HG03097 (cell line): ENCODE data around the gene FLACC1.
A peak's percentile ranks its signal among the peaks of the same experiment; 100 is the strongest.
"Not testable (repeated sequence)": the region's sequence is repeated elsewhere in the genome, so short reads cannot be mapped to it uniquely, and the experiment has no call there.

ENCODE experiments used
- ATAC-seq: cut with Tn5 transposase; IDR thresholded peaks from one replicate; pipeline ENCODE4 v1.9.1; 2021; ENCODE audit not compliant: unreplicated experiment, low FRiP score

The FLACC1 gene

DNA sequence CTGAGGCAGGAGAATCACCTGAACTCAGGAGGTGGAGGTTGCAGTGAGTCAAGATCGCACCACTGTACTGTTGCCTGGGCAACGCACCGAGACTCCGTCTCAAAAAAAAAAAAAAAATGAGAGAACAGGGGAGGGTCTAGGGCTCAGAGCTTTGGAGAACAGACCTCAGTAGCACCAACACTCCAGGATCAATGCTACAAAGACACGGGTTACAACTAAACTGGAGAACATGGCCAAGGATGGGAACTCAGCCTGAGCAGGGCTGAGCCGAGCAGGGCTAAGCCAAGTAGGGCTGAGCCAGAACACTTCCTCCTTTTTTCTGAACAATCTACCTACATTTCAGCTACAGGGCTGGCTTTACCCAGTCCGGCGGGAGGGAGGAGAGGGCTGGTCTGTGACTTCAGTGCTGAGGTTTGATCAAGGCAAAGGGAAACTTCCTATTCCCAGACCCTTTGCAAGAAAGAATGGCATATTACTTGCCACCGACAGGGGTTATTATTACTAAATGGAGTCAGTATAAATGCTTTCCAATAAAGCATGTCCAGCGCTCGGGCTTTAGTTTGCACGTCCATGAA lies 99.7 kb downstream of the FLACC1 start:
- peak; percentile 42 for ATAC-seq

DNA sequence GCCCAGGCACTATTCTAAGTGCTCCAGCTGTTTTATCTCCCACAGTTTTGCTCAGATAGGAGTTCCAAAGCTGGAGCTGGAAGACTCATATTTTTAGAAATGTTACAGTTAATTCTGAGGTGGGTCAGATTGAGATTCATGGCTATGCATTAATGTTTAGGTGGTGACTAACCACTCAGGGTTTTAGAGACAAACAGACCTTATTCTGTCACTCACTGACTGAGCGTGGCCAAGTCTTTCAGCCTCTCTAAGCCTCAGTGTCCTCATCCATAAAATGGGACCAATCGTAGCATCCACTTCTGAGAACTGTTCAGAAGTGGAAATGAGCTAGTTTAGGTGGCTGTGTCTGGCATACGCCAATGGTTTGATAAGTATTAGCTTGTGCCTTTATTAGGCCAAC lies 101.1 kb downstream of the FLACC1 start:
- ATAC-seq, result no peak

DNA sequence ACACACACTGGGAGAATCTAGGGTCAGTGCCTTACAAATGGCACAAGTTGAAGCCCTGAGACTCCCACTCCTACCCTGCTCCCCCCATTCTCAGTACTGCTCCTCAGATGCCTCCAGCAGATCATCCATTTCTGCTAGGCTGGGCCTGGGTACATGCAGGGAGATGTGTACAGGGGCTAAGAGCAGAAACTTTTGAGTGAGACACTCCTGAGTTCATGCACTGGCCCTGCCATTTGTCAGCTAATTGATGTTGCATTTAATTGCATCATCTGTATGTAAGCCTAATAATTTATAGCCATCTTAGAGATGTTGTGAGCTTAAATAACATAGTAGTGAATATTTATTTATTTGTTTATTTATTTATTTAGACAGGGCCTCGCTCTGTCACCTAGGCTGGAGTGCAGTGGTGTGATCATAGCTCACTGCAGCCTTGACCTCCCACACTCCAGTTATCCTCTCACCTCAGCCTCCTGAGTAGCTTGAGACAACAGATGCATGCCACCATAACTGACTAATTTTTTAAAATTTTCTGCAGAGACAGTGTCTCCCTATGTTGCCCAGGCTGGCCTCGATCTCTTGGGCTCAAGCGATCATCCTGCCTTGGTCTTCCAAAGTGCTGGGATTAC lies 101.6 kb downstream of the FLACC1 start:
- ATAC-seq, result no peak

DNA sequence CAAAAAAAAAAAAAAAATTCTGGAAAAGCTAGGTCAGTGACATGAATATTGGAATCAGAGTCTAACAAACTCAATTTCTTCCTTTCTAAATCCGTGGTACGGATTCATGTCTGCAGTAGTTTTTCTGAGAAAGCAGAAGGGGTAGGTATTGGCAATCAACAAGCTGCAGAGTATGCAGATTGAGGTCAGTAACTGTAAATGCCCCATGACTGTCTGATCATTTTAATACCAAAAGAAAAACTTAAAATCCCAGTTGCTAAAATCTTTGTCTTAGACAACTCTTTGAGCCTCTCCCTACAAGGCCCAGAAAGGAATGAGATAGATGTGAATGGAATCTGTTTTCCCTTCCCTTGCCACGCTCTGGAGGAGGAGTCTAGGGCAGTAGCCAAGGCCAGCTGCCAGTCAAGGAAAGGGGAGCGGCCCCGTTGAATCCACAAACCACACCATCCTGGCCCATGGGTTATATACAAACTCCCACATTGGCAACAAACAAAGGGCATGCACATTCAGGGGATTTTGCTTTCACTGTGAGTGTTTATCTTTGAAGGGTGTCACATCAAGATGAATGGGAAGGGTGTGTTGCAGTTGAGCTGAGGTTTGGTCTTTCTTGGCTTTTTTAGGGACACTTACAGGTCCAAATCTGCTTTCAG lies 102.9 kb downstream of the FLACC1 start:
- no peak for ATAC-seq

DNA sequence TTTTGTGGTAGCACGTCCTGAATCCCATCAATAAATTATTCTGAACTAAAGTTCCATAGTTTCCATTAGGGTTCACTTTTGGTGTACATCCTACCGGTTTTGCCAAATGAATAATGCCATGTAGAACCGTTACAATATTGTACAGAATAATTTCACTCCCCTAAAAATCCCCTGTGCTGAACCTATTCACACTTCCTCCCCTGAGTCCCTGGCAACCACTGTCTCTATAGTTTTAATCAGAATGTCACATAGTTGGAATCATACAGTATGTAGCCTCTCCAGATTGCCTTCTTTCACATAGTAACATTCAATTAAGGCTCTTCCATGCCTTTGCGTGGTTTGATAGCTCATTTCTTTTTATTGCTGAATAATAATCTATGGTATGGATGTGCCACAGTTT lies 106.4 kb downstream of the FLACC1 start:
- no peak for ATAC-seq

DNA sequence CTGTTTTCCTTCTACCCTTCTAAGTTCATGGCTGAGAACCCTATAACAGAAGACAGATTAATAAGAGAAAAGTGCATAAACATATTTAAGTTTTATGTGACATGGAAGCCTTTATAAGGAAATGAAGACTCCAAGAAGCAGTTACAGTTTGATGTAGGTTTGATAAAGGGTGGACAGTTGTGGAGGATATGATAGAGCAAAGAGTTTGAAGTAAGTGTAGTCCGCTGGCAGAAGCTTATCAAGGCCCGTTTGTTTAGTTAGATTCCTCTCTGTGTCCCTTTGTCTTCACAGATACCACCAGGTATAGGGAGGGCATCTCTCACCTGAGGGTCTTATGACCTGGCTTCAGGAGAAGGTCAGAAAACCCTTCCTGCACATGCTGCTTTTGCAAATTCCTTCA lies 107.3 kb downstream of the FLACC1 start:
- ATAC-seq, result no peak

DNA sequence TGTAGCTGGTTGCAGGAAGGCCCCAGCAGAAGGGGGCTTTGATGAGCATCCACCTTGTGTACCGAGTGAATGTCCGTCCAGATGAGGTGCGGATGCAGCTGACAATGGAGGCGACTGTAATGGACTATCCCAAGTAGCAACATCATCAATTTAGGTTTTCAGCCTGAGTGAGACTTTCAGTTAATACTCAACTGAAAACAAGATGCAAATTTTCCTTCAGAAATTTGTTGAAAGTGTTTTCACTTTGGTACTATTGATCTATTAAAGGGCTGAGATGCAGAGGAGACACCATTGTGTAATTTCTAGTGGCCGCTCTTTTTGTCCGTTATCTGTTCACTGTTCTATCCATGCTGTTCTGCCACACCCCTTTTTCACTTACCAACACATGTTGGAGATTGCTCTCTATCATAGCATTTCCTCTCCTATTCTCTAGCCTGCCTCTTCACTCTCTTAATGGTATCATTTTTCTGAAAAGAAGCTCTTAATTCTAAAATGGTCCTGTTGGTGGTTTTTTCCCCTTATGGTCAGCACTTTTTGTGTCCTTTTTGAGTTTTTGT lies 108.8 kb downstream of the FLACC1 start:
- ATAC-seq, result no peak

DNA sequence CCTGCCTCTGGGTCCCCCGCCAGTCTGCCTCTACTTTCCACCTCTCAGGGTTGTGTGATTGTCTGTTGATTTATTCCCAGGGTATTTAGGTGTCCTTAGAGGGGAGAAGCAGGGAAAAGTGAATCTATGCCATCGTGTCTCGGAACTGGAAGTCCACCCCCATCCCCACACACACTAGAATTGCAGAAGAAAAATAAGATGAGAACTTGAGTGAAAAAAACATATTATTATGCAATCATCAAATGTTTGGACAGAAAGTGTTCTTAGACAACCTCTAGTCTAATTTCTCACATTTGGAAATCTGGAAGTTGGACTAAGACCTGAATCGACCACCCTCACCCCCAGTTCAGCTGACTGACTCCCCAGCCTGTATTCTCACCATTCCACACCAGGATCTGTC lies 110.9 kb downstream of the FLACC1 start:
- no peak for ATAC-seq

DNA sequence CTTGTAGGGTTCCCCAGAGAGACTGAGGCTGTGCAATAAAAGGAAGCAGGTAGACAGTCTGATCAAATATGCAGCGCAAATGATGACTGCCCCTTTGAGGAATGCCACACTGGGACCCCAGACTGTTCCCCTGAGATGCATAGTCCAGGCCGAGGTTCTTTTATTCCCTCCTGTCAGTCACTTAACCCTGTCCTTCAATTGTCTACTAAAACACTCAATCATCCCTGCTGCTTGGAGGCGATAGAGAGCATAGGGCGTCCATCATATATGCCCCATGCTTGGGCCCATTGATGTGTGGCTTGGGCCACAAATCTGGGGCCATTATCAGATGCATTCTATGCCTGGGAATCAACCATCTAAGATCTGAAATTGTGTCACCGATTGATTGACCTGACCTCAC lies 112.3 kb downstream of the FLACC1 start:
- no peak for ATAC-seq

DNA sequence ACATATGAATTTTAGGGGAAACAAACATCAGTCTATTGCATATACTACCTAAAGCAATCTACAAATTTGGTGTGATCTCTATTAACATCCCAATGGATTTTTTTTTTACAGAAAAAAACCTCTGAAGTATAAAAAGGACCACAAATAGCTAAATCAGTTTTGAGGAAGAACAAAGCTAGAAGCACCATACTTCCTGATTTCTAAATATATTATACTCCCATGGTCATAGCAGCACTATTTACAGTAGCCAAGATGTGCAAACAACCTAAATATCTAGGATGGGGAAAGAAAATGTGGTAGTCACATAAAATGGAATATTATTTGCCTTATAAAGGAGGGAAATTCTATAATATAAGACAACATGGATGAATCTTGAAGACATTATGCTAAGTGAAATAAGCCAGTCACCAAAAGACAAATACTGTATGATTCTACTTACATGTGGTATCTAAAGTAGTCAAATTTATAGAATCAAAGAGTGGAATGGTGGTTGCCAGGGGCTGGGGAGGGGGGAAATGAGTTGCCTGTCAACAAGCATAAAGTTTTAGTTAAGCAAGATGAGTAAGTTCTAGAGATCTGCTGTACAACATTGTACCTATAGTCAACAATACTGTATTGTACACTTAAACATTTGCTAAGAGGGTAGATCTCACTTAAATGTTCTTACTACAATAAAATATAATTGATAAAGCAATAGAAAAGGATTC lies 114.4 kb downstream of the FLACC1 start:
- ATAC-seq, result no peak

DNA sequence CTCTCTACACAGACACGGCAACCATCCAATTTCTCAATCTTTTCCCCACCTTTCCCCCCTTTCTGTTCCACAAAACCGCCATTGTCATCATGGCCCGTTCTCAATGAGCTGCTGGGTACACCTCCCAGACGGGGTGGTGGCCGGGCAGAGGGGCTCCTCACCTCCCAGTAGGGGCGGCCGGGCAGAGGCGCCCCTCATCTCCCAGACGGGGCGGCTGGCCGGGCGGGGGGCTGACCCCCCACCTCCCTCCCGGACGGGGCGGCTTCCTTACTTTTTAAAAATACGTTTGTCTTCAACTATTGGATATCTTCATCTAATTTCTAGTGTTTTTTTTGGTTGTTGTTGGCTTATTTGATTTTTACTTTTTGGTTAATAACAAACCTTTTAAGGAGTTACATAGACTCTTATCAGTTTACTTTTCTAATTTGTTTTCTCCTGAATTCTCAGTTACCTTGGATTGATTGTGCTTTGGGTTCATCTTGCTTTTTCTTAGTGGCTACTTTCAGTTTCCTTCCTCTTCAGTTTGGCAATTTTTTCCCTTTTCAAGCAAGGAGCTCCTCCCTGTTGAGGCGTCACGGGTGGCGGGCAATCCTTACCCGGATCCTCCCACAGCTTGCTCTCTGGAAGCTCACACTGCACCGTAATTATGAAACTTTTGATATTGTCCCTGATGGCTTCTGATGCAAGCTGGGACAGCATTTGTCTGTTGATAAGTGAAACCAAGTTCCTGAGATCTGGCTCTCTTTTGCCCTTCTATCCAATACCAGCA lies 117.8 kb downstream of the FLACC1 start:
- not testable (repeated sequence) for ATAC-seq
